OCI-LY7 (cell line): Measurements from ENCODE around the gene IQSEC1.

Experiments used
- EZH2phosphoT487 ChIP-seq: fragments of 200-600 bp; sonication (generic); IDR thresholded peaks from 2 replicates; pipeline ENCODE4 v1.6.1; 2018; ENCODE audit warnings: low read depth, borderline replicate concordance, mild to moderate bottlenecking, mixed run types, antibody characterized with exemption, low read length, moderate library complexity, mixed read lengths
- TF ChIP-seq, protein P1 (sequence below): fragments of 200-600 bp; sonication (generic); conservative IDR thresholded peaks from 2 replicates; pipeline ENCODE4 v1.5.1; 2014; ENCODE audit warnings: mild to moderate bottlenecking, antibody characterized with exemption, low read length, moderate library complexity, mixed read lengths

DNA sequence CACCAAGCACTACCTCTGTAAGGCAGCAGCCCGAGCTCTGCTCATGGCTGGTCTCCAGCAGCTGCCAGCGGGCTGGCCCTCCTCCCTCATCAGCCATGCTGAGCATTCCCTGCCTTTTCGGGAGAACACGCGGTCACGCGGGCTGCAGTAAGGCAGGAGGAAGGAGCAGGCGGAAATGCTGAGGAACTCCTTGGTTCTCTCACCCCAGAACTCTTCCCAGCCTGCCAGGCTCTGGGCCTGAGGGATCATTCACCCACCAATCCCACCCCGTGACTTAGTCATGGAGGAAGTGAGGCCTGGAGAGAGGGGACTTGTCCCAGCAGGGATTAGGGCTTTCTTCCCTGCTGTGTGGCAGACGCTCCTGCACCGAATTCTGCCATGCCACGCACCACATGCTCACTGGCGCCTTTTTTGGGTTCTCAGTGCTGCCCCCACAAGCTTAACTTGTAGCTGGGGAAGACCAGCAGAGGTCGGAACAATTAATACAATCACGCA, 189.0 kb downstream of the IQSEC1 start:
- TF ChIP-seq, protein P1, sequence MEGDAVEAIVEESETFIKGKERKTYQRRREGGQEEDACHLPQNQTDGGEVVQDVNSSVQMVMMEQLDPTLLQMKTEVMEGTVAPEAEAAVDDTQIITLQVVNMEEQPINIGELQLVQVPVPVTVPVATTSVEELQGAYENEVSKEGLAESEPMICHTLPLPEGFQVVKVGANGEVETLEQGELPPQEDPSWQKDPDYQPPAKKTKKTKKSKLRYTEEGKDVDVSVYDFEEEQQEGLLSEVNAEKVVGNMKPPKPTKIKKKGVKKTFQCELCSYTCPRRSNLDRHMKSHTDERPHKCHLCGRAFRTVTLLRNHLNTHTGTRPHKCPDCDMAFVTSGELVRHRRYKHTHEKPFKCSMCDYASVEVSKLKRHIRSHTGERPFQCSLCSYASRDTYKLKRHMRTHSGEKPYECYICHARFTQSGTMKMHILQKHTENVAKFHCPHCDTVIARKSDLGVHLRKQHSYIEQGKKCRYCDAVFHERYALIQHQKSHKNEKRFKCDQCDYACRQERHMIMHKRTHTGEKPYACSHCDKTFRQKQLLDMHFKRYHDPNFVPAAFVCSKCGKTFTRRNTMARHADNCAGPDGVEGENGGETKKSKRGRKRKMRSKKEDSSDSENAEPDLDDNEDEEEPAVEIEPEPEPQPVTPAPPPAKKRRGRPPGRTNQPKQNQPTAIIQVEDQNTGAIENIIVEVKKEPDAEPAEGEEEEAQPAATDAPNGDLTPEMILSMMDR = peak; percentile 54; the same call in 1 of the 2 replicates
- no peak for TF ChIP-seq EZH2phosphoT487
